Purkinje cell (primary cell): ENCODE measurements around the gene KLHL36. TPM values are rescaled to one million over a fixed set of nuclear protein-coding genes. Genes with fewer than 3 reads are reported as not detected.

Experiments
- polyA plus RNA-seq: library from polyadenylated mRNA; unstranded; fragments of >200 nt; fragmentation: Nextera tagmentation; gene quantifications from 2 replicates; pipeline ENCODE4 v1.2.1, GENCODE V29; 2014

Gene KLHL36
- polyA plus RNA-seq, result 2.0 and 2.9 TPM in 2 replicates

GRCh38 chr16:84647828-84648594 lies at the start of gene KLHL36:
Gene KLHL36, plus strand, starts transcription at chr16:84648511. Its CDS starts 2,357 bp downstream, at chr16:84650868.

GRCh38 chr16:84617791-84618580 lies 30.3 kb upstream of the KLHL36 start, which contains the start of gene COTL1:
Gene COTL1, minus strand, starts transcription at chr16:84618078. Its CDS starts 164 bp downstream, at chr16:84617914.

GRCh38 chr16:84699712-84700445 lies 51.6 kb downstream of the KLHL36 start, which contains the start of gene USP10:
Gene USP10, plus strand, starts transcription at chr16:84700000. Its CDS starts 91 bp downstream, at chr16:84700091.

Other genes with a start within 250 kb of the KLHL36 start
- gene MEAK7, start 143.9 kb upstream of the KLHL36 start, polyA plus RNA-seq, result 0.71 and 3.3 TPM in 2 replicates
- 28.6 and 37.5 TPM in 2 replicates for gene COTL1, start 30.4 kb upstream of the KLHL36 start, polyA plus RNA-seq
- gene USP10, start 51.5 kb downstream of the KLHL36 start, polyA plus RNA-seq, result 49.6 and 78.6 TPM in 2 replicates
- 0.28 and 1.7 TPM in 2 replicates for gene CRISPLD2, start 171.5 kb downstream of the KLHL36 start, polyA plus RNA-seq